HG02840 (cell line): ENCODE data around the gene CASZ1.

ENCODE experiments used
- ATAC-seq: cut with Tn5 transposase; IDR thresholded peaks from one replicate; pipeline ENCODE4 v1.9.1; 2021; ENCODE audit warnings: mild to moderate bottlenecking, moderate library complexity, moderate number of reproducible peaks; ENCODE audit not compliant: unreplicated experiment, low FRiP score

CASZ1 gene

GRCh38 chr1:10796029-10796944 lies at the start of gene CASZ1:
CASZ1 (minus strand) TSS chr1:10796646; CDS start chr1:10693889, 102,757 bp downstream.
- no peak for ATAC-seq

- ATAC-seq = no peak
These were observed 47.3 kb upstream of the CASZ1 start for GRCh38 chr1:10843697-10844096.

- no peak for ATAC-seq
These were observed 44.7 kb upstream of the CASZ1 start for GRCh38 chr1:10841118-10841517.

- no peak for ATAC-seq
These were observed 42.8 kb upstream of the CASZ1 start for GRCh38 chr1:10839188-10839770.

GRCh38 chr1:10838541-10838940 lies 42.1 kb upstream of the CASZ1 start:
- ATAC-seq = no peak

- ATAC-seq = no peak
These were observed 40.3 kb upstream of the CASZ1 start for GRCh38 chr1:10836726-10837125.

GRCh38 chr1:10835822-10836421 lies 39.5 kb upstream of the CASZ1 start:
- no peak for ATAC-seq

- no peak for ATAC-seq
These were observed 39.0 kb upstream of the CASZ1 start for GRCh38 chr1:10835421-10835820.

- ATAC-seq = no peak
These were observed 38.4 kb upstream of the CASZ1 start for GRCh38 chr1:10834770-10835412.

GRCh38 chr1:10833630-10834557 lies 37.4 kb upstream of the CASZ1 start:
- ATAC-seq = no peak

- no peak for ATAC-seq
These were observed 36.3 kb upstream of the CASZ1 start for GRCh38 chr1:10832703-10833102.

GRCh38 chr1:10830961-10831668 lies 34.7 kb upstream of the CASZ1 start:
- ATAC-seq = no peak

GRCh38 chr1:10829965-10830515 lies 33.6 kb upstream of the CASZ1 start:
- ATAC-seq = no peak

GRCh38 chr1:10829067-10829818 lies 32.8 kb upstream of the CASZ1 start:
- no peak for ATAC-seq

- no peak for ATAC-seq
These were observed 31.2 kb upstream of the CASZ1 start for GRCh38 chr1:10827377-10828333.

GRCh38 chr1:10825592-10825991 lies 29.1 kb upstream of the CASZ1 start:
- no peak for ATAC-seq
